Measurements from ENCODE around the gene TRMT11.

Gene TRMT11

GRCh38 chr6:126076992-126077664 is 90.8 kb downstream of the TRMT11 start:
- DNase-seq (ENCODE audit: low spot score), result no peak

DNA sequence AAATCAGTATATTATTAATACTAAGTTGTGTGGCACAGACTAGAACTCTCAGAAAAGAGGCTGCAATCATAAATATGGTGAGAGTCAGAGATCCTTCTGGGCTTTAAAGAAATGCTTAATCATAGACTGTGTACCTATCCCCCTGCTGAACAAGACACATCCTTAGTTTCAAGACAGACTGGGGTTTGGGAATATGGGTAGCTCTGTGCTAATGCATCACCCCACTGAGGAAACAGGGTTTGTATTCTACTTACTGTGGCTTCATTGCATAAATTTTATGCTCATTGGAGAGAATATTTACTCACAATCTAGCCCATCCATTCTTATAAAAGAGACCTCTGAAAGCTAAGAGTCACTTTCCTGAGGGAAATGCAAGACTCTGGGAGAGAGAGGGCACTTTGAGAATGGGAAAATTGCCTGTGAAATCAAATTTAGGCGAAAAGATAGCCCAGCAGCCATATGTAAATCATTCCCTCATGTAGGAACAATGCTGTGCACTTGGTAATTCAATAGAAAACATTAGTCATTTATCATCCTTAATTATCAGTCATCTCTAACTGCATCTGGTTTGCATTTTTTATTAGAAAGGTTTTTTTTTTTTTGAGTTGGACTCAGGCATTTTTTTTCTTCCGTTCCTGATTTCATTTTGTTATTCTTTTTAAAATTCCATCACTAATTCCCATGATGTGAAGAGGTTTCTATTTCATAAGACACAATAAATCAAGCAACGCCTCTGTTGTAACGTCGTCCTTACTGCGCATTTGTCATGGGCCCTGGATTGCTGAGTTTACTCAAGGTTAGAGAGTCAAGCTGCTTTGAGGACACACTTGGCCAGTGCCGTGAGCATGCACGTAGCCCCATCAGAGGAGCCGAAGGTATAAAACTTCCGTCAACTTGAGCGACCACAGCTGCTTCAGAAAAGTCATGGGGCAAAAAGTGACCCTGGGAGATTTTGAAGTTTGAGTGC is 91.8 kb downstream of the TRMT11 start:
- no peak for DNase-seq (ENCODE audit: low spot score)

DNA sequence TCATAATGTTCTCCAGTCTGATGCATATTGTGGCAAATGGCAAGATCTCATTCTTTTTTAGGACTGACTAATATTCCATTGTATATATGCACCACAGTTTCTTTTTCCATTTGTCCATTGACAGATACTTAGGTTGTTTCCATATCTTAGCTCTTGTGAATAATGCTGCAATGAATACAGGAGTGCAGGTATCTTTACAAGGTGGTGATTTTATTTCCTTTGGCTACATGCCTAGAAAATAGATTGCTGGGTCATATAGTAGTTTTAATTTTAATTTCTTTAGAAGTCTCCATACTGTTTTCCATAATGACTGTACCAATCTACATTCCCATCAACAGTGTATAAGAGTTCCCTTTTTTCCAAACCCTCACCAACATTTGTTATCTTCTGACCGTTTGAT is 97.5 kb downstream of the TRMT11 start:
- DNase-seq (ENCODE audit: low spot score), result no peak

- DNase-seq (ENCODE audit: low spot score), result no peak
Measured at GRCh38 chr6:126086560-126086959, 100.2 kb downstream of the TRMT11 start.
